Aortic smooth muscle cell (primary cell): Measurements from ENCODE around the gene MRPL53. TPM values are rescaled to one million over a fixed set of nuclear protein-coding genes. Genes with fewer than 3 reads are reported as not detected.

ENCODE experiments used
- total RNA-seq: library from RNA; depleted of rRNA; stranded (reverse); fragments of >200 nt; gene quantifications from 2 replicates; pipeline ENCODE4 v1.2.3, GENCODE V29; 2014

MRPL53 gene
- 31.5 and 42.1 TPM in 2 replicates for total RNA-seq

DNA sequence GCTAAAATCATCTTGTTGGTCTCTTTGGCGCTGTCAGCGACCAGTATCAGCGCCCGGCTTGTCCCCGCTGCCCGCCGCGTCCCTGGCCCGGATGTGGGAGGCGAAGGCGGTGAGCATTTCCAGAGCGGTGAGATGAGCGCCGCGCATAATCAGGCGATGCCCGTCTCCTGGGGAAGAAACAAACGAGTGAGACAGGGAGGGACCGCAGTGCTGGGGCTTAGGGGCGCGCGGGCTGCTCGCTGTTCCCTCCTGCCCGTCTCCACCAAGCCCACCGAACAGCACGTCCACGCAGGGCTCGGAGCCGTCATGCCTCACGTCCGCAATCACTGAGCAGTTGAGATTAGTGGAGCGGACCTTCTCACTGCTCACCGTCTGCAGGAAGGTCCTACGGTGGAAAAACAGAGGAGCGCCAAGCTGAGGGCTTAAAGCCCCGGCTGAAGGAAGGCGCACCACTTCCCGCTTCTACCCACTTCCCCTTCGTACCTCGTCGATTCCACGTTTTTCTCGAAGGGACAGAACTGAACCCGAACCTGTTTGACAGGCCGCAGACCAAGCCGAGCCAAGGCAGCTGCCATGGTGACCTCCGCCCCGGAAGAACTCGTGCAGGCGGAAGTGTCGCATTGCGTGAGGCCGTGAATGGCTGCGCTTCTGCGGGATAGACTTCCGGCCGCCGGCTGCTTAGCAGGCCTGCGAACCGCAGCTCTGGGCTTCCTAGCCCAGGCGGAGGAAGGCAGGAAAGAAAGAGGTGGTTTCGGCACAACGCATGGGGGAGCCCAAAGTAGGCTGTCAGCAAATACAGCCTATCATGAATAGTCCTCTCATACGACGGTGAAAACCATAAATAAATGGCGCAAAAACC lies at the start of gene MRPL53:
TSS of gene MRPL53 (minus strand) at position 595 of the 859 bp plus-strand sequence. CDS start at position 575, 20 bp downstream.

DNA sequence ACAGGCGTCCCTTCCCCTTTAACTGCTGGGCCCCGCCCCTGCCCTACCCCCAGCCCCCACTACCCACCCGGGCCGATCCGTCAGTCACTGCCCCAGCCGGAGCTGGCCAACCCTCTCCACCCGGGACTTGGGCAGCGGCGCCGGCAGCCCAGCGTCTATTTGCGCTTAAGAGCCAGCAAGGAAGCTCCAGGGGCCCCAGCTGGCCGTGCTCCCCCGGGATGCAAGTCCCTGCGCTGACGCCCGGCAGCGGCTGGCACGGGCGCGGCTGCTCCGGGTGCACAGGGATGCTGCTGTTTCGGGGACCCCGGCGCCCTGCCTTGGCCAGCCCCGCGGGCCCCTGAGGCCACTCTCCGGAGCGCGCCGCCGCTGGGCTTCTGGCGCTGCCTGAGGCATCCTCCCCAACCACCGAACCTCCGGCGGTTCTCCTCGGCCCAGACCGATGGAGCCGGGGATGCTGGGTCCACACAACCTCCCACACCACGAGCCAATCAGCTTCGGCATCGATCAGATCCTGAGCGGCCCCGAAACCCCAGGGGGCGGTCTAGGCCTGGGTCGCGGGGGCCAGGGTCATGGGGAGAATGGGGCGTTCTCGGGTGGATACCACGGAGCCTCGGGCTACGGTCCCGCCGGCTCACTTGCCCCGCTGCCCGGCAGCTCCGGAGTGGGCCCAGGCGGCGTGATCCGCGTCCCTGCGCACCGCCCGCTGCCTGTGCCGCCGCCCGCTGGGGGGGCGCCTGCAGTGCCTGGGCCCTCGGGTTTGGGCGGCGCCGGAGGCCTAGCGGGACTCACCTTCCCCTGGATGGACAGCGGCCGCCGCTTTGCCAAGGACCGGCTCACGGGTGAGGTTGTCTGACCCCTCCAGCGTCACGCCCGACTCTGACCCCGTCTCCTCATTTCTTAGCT lies 42.1 kb upstream of the MRPL53 start, which contains the start of gene TLX2:
TSS of gene TLX2 (plus strand) at position 83 of the 903 bp plus-strand sequence. CDS start at position 440, 357 bp downstream.

DNA sequence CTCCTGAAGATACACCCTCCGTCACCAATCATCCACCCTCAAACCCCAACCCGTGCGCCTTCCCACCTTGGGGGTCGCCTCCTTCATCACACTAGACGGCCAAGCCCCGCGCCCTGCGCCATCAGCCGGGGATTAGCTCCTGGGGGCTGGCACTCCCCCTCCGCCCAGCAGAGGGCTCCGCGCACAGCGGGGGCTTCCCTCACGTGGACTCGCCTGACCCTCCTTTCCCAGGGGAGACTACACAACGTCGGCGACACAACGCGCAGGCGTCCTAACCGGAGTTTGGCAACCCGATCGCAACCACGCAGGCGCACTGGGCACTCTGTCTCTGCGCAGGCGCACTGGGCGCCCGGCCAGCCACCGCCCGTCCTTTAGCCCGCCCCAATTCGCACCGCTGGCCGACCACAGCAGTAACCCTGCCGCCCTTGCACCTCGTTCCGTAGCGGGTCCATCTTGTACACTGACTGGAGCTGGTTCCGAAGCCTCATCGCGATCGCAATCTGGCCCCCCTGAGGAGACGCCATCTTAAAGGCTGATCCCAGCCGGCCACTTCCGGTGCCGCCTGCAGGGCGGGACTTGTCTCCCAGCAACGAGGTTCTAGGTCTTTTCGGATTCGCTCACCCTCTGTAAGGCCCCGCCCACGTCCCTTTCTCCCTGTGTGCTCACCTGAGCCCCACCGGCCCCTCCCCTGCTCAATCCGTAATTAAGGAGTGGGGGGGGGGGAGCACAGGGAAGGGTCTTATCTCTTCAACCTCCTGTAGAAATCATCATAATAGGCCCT lies 34.9 kb upstream of the MRPL53 start, which contains the start of gene PCGF1:
TSS of gene PCGF1 (minus strand) at position 551 of the 781 bp plus-strand sequence. CDS start at position 524, 27 bp downstream.

DNA sequence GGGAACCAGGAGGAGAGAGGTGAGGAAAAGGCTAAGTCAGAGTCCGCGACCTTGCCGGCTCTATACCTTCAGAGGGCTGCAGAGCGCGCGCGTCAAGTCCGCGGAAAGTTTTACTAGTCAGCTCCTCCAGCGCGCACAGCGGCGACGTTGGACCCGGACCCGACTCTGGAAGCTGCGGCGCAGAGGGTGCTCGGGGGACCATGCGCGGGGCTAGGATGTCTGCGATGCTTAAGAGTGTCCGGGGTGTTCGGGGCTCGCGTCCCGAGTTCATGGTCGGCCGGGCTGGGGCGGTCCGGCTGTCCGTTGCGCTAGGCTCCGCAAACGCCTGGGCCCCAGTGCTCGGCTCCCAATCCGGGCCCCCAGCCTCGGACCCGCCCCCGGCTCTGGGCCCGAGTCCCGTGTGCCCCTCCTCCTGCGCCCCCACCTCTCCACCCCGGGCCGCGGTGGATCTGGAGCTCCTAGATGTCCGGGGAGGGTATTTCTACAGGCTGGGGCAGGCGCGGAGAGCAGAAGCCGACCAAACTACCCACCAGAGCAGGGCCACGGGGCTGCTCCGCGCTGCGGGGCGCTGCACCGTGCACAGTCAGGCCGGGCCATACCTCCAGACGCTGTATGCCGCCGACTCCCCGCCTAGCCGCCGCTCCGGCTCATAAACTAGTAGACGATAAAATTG lies 26.9 kb upstream of the MRPL53 start, which contains the start of gene LBX2:
TSS of gene LBX2 (minus strand) at position 337 of the 673 bp plus-strand sequence. CDS start at position 271, 66 bp downstream.

DNA sequence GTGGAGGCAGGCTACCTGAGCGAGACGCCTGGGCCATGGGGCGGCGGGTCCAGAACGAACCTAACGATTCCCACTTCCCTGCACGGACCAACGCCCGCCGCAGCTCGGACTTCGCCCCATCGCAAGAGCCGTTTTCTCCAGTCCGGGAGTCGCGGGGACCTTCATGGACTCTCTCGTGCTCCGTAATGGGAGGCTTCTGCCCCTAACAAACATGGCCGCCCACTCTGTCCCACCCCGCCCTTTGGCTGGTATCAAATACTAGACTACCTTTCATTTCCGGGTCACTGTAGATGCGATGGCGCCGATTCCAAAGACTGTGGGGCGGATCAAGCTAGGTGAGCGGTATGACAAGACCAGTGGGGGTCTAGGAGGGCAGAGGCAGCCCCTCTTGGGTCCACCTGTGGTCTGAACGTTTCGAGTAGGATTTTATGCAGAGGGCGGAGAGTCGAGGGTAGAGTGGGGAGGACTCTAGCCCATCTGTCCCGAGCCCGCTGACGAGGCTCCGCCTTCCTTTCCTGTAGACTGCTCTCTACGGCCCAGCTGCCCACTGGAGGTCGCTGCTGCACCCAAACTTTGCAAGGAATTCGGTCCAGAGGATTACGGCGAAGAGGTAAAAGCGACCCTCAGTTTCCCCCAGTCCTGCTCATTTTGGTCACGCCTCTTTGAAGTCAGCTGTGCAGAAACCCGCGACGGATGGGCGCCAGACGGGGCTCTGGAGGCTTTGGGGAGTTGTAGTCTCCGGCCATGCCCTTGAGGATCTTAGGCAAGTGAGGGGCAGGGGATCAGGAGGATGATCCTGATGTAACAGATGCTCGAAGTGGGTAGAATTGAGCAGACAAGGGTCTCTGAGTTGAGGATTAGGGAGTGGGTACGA lies 10.6 kb upstream of the MRPL53 start, which contains the start of the genes CCDC142 and TTC31:
TSS of gene CCDC142 (minus strand) at position 198 of the 874 bp plus-strand sequence. CDS start at position 37, 161 bp downstream.
TSS of gene TTC31 (plus strand) at position 281 of the 874 bp plus-strand sequence. CDS start at position 296, 15 bp downstream.

DNA sequence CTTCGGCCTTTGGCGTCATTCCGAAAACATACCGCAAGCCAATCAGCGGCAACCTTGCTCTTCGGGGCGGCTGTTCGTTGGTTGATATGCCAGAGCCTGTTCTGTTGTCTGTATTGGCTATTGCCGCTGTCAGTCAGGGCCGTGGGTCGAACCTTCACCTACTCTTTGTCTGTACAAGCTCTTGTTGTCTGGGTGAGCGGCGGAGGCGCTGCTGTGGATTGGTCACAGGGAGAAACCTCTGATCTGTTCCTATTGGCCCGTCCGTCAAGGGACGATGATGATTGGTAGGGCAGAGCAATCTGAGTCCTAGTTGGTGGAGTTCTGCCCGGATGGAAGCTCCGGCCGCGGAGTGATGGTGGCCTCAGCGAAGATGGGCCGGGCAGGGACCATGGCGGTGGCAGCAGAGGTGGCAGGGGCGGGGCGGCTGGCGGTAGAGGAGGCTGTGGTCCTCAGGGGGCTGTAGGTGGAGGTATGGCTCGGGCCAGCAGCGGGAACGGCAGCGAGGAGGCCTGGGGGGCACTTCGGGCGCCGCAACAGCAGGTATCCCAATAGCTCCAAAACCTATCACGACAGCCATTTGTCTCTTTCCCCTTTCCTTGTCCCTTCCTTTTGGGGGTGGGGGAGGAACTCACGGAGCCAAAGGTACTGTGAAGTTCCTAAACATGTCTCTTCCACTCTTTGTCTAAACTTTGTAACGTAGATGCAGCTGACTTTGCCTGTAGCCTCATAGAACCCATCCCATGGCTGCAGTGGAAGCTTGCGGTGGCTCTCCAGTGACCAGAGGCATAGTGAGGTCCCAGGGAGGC lies 14.1 kb downstream of the MRPL53 start, which contains the start of gene WBP1:
TSS of gene WBP1 (plus strand) at position 307 of the 806 bp plus-strand sequence. CDS start at position 472, 165 bp downstream.

DNA sequence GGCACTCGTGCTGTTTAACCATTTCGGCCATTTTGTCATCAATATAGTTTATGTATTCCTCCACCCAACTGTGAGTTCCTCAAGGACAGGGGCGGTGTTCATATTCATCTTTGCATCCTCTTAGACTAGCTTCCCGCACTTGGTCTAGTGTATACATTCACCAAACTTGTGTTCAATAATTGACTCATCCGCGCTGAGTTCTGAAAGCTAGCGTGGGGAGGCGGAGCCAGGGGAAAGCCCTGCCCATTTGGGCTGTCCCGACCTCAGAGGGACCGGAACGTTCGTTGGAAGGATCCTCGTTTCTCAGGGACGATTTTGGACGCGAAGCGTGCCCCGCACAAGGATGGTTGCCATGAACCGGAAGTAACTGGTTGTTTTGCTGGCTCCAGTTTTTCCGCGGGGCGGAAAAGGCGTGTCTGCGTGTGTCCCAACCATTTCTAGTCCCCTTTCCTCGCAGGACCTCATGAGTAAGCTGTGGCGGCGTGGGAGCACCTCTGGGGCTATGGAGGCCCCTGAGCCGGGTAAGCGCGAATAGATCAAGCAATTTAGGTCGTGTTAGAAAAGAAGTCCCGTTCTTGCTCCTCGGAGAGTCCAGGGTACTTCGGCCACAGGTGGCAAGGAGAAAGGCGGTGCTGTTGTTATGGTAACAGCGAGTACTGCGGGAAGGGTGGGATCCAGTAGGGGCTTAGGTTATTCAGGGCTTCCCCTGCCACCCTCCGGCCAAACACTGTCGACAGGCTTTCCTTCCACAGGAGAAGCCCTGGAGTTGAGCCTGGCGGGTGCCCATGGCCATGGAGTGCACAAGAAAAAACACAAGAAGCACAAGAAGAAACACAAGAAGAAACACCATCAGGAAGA lies 17.6 kb downstream of the MRPL53 start, which contains the start of gene INO80B:
TSS of gene INO80B (plus strand) at position 434 of the 858 bp plus-strand sequence. CDS start at position 464, 30 bp downstream.

DNA sequence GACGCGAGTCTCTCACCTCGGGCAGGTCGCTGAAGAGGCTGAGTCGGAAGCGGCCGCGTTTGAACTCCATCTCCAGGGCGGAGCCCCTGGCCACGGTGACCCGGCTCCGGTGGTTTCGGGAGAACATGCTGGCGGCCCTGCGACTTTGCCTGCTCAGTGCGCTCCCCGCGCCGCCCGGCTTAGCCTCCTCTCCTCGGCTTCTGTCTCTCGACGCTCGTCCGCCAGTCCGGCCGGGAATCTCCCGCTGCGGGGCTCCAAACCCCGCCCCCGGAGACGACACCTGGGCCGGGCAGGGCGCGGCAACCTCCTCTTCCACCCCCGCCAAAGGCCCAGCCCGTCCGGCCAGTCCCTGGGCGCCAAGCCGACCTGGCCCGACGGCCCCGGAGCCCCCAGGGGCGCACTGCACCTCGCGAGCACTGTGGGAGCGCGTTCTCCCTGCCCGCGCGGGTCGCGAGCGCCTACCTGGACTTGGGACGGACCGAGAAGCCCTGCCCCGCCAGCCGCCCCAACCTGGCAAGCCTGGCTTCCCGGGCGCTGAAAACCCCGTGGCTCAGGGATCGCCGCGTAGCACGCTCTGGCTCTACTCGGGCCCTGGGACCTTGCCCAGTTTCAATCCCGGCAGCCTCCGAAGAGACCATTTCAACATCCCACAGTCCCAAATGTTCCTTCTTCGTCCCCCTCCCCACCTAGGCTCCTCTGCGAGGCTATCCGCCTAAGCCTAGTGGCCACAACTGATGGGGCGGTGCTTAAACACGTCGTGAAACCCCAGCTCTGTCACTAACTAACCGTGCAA lies 30.6 kb downstream of the MRPL53 start, which contains the start of gene RTKN:
TSS of gene RTKN (minus strand) at position 248 of the 793 bp plus-strand sequence. CDS start at position 127, 121 bp downstream.

Other genes starting within 250 kb of the MRPL53 start
- under 0.01 and 0.31 TPM in 2 replicates for gene SLC4A5, start 129.3 kb downstream of the MRPL53 start, total RNA-seq
- 185 TPM in 2 replicates for gene DCTN1, start 92.4 kb downstream of the MRPL53 start, total RNA-seq
- gene C2orf81, start 51.1 kb downstream of the MRPL53 start, total RNA-seq, result 0.87 and 1.1 TPM in 2 replicates
- 24.7 and 32.9 TPM in 2 replicates for gene WDR54, start 51.0 kb downstream of the MRPL53 start, total RNA-seq
- 14.3 and 15.8 TPM in 2 replicates for gene RTKN, start 30.7 kb downstream of the MRPL53 start, total RNA-seq
- gene INO80B, start 17.6 kb downstream of the MRPL53 start, total RNA-seq, result 14.3 and 15.0 TPM in 2 replicates
- 45.6 and 57.9 TPM in 2 replicates for gene WBP1, start 14.2 kb downstream of the MRPL53 start, total RNA-seq
- gene MOGS, start 7.3 kb downstream of the MRPL53 start, total RNA-seq, result 44.3 and 53.5 TPM in 2 replicates
- gene CCDC142, start 10.3 kb upstream of the MRPL53 start, total RNA-seq, result 15.9 and 24.3 TPM in 2 replicates
- 9.4 and 11.5 TPM in 2 replicates for gene TTC31, start 10.4 kb upstream of the MRPL53 start, total RNA-seq
- gene LBX2, start 26.9 kb upstream of the MRPL53 start, total RNA-seq, result 1.6 and 2.2 TPM in 2 replicates
- 27.6 and 31.1 TPM in 2 replicates for gene PCGF1, start 35.0 kb upstream of the MRPL53 start, total RNA-seq
- gene TLX2, start 41.8 kb upstream of the MRPL53 start, total RNA-seq, result 0.06 TPM in 1 of 2 replicates, not detected in the other
- gene DQX1, start 53.6 kb upstream of the MRPL53 start, total RNA-seq, result 0.12 TPM in 1 of 2 replicates, not detected in the other
- 68.1 and 85.1 TPM in 2 replicates for gene AUP1, start 57.0 kb upstream of the MRPL53 start, total RNA-seq
- 38.1 and 51.3 TPM in 2 replicates for gene HTRA2, start 57.3 kb upstream of the MRPL53 start, total RNA-seq
- 66.2 and 155 TPM in 2 replicates for gene LOXL3, start 81.3 kb upstream of the MRPL53 start, total RNA-seq
- gene DOK1, start 82.0 kb upstream of the MRPL53 start, total RNA-seq, result 43.4 and 115 TPM in 2 replicates
- 0.06 and 0.26 TPM in 2 replicates for gene M1AP, start 175.7 kb upstream of the MRPL53 start, total RNA-seq
- 6.5 and 7.5 TPM in 2 replicates for gene SEMA4F, start 181.6 kb upstream of the MRPL53 start, total RNA-seq